Heart right ventricle (tissue), 16 donors: ENCODE data around the gene CHCHD3. TPM values are rescaled to one million over a fixed set of nuclear protein-coding genes. Genes with fewer than 3 reads are reported as not detected.

Experiments used
- ATAC-seq, 8 donors: fragments of 200-7000 bp; cut with Tn5 transposase; one replicate each; pipeline ENCODE4 v1.9.1; 2020; ENCODE audit warnings: mild to moderate bottlenecking in 8 of 8, moderate library complexity in 8 of 8, moderate number of reproducible peaks in 1 of 8
- DNase-seq, 2 donors: peaks; one replicate each; pipeline ENCODE4 v3.0.0-alpha.2; 2020
- H3K27ac ChIP-seq, 10 donors: fragments of 200-600 bp; sonication (generic) in 2 of 10; one replicate each; pipeline versions ENCODE4 v1.5.0 to v1.8.0; 2020 to 2022; ENCODE audit warnings: mild to moderate bottlenecking in 3 of 10
- H3K27me3 ChIP-seq, 7 donors: fragments of 200-600 bp; one replicate each; pipeline ENCODE4 v1.8.0; 2021 to 2022; ENCODE audit warnings: mild to moderate bottlenecking in 2 of 7
- H3K36me3 ChIP-seq, 9 donors: fragments of 200-600 bp; sonication (generic) in 1 of 9; one replicate each; pipeline versions ENCODE4 v1.5.0 to v1.8.0; 2020 to 2022; ENCODE audit warnings: mild to moderate bottlenecking in 2 of 9
- H3K4me1 ChIP-seq, 9 donors: fragments of 200-600 bp; sonication (generic) in 1 of 9; one replicate each; pipeline versions ENCODE4 v1.5.0 to v1.8.0; 2020 to 2022; ENCODE audit warnings: mild to moderate bottlenecking in 4 of 9
- H3K4me3 ChIP-seq, 10 donors: fragments of 200-600 bp; sonication (generic) in 2 of 10; one replicate each; pipeline versions ENCODE4 v1.5.0 to v1.8.0; 2020 to 2022; ENCODE audit warnings: mild to moderate bottlenecking in 7 of 10, moderate library complexity in 2 of 10
- H3K9me3 ChIP-seq, 11 donors: fragments of 200-600 bp in 10 of 11; sonication (generic) in 2 of 11; one replicate each; pipeline versions ENCODE4 v1.5.0 to v1.8.0; 2013 to 2022; ENCODE audit warnings: mild to moderate bottlenecking in 2 of 11, control low read depth in 1 of 11, moderate library complexity in 1 of 11
- CTCF ChIP-seq, 9 donors: fragments of 200-600 bp; sonication (generic) in 2 of 9; IDR thresholded peaks; one replicate each; pipeline versions ENCODE4 v1.5.0 to v1.8.0; 2021 to 2022; ENCODE audit warnings: antibody characterized with exemption in 9 of 9, mild to moderate bottlenecking in 5 of 9, moderate library complexity in 1 of 9
- WGBS, 2 donors: extraction: QIAGEN DNeasy Blood & Tissue Kit; methylation state at CpG; one replicate each; pipeline ENCODE4 v1.1.7; 2013; ENCODE audit warnings: inconsistent platforms in 1 of 2; 5-methylcytosine and 5-hydroxymethylcytosine counted together
- intact Hi-C, 10 donors: fragments of 100-400 bp; cut with DNase I; formaldehyde crosslinking; loops; one replicate each; pipeline versions ENCODE4 v1.11.1 to v1.14.2; 2022
- polyA plus RNA-seq, 2 donors: library from polyadenylated mRNA; stranded (reverse); fragments of 200-250 nt; gene quantifications; one replicate each; pipeline ENCODE4 v1.2.3, GENCODE V29; 2013
- total RNA-seq, 10 donors: library from RNA; stranded (reverse); fragmentation: NEBNext Ultra II Directional in 3 of 10; extraction: Animal tissue kit (Norgen Biotek cat#: 25700) in 3 of 10; gene quantifications; one replicate each; pipeline versions ENCODE4 v1.2.1 to v1.2.4, GENCODE V29; 2021 to 2023
- donor health status: Arrhythmogenic right ventricular cardiomyopathy.
- donor health status: ischemic (EF 13 %, LVEDD 7.1; RV severe dilation, severe dysfunction).
- donor health status: healthy with polysubstance abuse.
- donor health status: DM: no; HTN: yes; CAD: no.
- donor health status: DM: no; HTN: no; CAD: no.
- donor health status: ischemic (EF 25% LVEDD 6.9; RV normal size, moderate dysfunction).
- donor health status: ischemic (EF 25% LVEDD 5.7; RV mildly dilated, moderate dysfunction).
- donor health status: healthy.
- donor health status: DM: yes; HTN: yes; CAD: no.
- donor health status: Ischemic cardiomyopathy.
- donor health status: ischemic (EF 35%, LVEDD 5.7; RV mildly dilated, moderate dysfunction).
- donor health status: nonischemic (EF 11% LVEDD 7.7; RV severe dilation, severe dysfunction).
- donor health status: DM: yes; HTN: yes; CAD: no.
- donor health status: PGD.
- donor health status: ischemic (EF 29% LVEDD 5.4; RV normal size, mild dysfunction).
- donor health status: nonischemic (EF 23%, LVEDD 6.1; RV moderate dilation, normal function).

Gene CHCHD3
- total and polyA plus RNA-seq, 12 donors = 42.6 to 215 (median 185) TPM

DNA sequence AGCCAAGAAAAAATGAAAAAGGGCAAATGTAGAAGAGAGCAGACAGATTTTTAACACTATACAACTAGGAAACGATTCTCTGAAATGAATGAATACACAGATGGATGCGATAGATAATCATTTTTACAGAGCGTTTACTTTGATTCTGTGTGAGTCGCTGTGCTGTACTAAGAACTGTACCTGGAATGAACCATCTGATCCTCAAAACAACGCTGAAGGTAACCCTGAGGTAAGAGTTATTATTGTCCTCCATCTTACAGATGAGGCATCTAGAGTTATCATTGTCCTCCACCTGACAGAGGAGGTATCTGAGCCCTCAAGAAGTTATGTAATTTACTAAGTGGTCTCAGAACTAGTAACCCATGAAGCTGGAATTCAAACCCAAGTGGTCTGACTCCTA lies 80.2 kb downstream of the CHCHD3 start:
- 91 to 92% methylated on average over 5 of the region's 5 CpGs for WGBS, 2 donors
- Histone ChIP-seq H3K36me3 (no peaks in the 10 kb centered on the region), H3K9me3 (peaks cover 0 to 9% (median 0%) of the 10 kb centered on the region in 11 donors), H3K27ac (no peak overlapping the region), H3K27me3 (no peaks in the 10 kb centered on the region), H3K4me1 (peaks cover 0 to 51% (median 24%) of the 10 kb centered on the region in 9 donors), H3K4me3 (no peak overlapping the region)
- ATAC-seq = no peak
- no peak for DNase-seq
- intact Hi-C loops = no loop called here
- TF ChIP-seq CTCF (IDR thresholded peaks at IDR 0.05) = no peak

GRCh38 chr7:132999845-133000244 lies 82.0 kb downstream of the CHCHD3 start:
- intact Hi-C loops = no loop called here
- WGBS, 2 donors = 100% methylated on average over 1 of the region's 1 CpG
- no peak for TF ChIP-seq CTCF (IDR thresholded peaks at IDR 0.05)
- DNase-seq (no peak), ATAC-seq (no peak)
- no peaks in the 10 kb centered on the region for H3K27me3 ChIP-seq
- H3K4me3 ChIP-seq = no peak overlapping the region
- H3K27ac ChIP-seq = no peak overlapping the region
- peaks cover 0 to 57% (median 29%) of the 10 kb centered on the region in 9 donors for H3K4me1 ChIP-seq
- no peaks in the 10 kb centered on the region for H3K9me3 ChIP-seq
- no peaks in the 10 kb centered on the region for H3K36me3 ChIP-seq

DNA sequence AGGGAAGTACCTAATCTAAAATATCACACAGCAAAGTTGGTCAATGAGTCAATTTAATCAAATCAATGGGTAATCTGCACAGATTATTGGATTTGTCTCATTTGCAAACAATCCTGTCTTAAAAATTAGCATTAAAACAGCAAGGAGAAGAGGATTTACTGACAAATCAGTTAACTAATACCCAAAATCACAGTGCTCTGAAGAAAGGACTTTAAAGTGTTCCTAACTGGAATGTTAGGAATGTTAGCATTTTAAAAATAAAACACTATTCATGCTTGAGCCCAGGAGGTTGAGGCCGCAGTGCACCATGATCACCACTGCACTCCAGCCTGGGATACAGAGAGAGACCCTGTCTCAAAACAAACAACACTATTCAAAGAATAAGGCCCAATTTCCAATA lies 83.1 kb downstream of the CHCHD3 start:
- no peaks in the 10 kb centered on the region for H3K36me3 ChIP-seq
- peaks cover 0 to 64% (median 39%) of the 10 kb centered on the region in 9 donors for H3K4me1 ChIP-seq
- no peak overlapping the region for H3K4me3 ChIP-seq
- ATAC-seq = no peak
- DNase-seq = no peak
- H3K27me3 ChIP-seq = no peaks in the 10 kb centered on the region
- no peaks in the 10 kb centered on the region for H3K9me3 ChIP-seq
- WGBS, 2 donors = 80 to 85% methylated on average over 1 of the region's 1 CpG
- intact Hi-C loops = no loop called here
- TF ChIP-seq CTCF (IDR thresholded peaks at IDR 0.05) = no peak
- no peak overlapping the region for H3K27ac ChIP-seq

DNA sequence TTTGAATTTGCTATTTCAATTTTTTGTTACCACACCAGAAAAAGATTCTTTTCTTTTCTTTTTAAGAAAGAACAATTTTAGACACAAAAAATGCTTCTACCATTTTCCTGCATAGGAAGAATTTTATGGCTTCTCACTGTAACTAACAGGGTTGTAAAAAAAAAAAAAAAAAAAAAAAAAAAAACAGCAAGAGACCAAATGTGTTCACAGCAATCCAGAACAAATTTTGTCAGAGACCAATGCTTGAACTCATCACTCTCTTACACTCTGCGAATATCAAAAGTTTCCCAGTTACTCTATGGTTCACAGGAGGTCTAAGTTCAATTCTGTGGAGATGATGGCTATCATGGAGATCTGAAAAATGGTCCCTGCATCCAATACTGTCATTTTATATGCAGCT lies 84.4 kb downstream of the CHCHD3 start:
- intact Hi-C loops = no loop called here
- Histone ChIP-seq H3K27ac (no peak overlapping the region), H3K36me3 (no peaks in the 10 kb centered on the region), H3K27me3 (no peaks in the 10 kb centered on the region), H3K4me3 (no peak overlapping the region), H3K9me3 (no peaks in the 10 kb centered on the region), H3K4me1 (peaks cover 0 to 58% (median 35%) of the 10 kb centered on the region in 9 donors)
- 95 to 100% methylated on average over 1 of the region's 1 CpG for WGBS, 2 donors
- ATAC-seq = no peak
- no peak for TF ChIP-seq CTCF (IDR thresholded peaks at IDR 0.05)
- no peak for DNase-seq
